ENCODE measurements around the gene GSTCD. TPM values are rescaled to one million over a fixed set of nuclear protein-coding genes. Genes with fewer than 3 reads are reported as not detected.

The GSTCD gene
- total RNA-seq, 1 experiment from 2014 or later = 21.7 TPM

- no peak for ATAC-seq
- CTCF ChIA-PET = no interaction called here
Observed at GRCh38 chr4:105714071-105714521, 5.5 kb downstream of the GSTCD start.

DNA sequence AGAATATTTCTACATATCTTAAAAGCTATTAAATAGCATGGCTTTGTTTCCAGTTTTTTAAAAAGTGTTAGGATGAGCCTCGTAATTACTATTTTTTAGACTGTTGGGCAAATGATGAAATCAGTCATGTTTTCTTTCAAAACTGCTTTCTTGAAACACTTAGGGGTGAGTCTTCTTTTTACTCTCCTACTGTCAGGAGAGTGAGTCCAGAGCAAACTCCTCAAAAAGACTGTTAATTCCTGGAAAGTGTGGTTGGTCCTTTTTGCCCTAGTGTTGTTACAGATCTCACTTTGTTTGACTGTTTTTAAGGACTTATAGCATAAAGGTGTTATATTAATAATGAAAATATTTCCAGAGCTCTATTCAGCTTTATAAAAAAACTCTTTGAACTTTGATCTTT, 6.3 kb downstream of the GSTCD start:
- H3K4me3 Mint-ChIP-seq = no peak overlapping the region
- peaks cover 3% of the 10 kb centered on the region for H3K4me1 Mint-ChIP-seq
- H3K27ac Mint-ChIP-seq = no peak overlapping the region
- ATAC-seq (no peak), DNase-seq (ENCODE audit: low spot score) (no peak)
- POLR2A ChIA-PET = no interaction called here
- CTCF ChIA-PET = no interaction called here
- H3K27me3 Mint-ChIP-seq (ENCODE audit: low read depth) = no peaks in the 10 kb centered on the region
- peaks cover 10% of the 10 kb centered on the region for H3K9me3 Mint-ChIP-seq
- peaks cover 17% of the 10 kb centered on the region for H3K36me3 Mint-ChIP-seq
- TF ChIP-seq, protein P1, sequence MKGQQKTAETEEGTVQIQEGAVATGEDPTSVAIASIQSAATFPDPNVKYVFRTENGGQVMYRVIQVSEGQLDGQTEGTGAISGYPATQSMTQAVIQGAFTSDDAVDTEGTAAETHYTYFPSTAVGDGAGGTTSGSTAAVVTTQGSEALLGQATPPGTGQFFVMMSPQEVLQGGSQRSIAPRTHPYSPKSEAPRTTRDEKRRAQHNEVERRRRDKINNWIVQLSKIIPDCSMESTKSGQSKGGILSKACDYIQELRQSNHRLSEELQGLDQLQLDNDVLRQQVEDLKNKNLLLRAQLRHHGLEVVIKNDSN (CRISPR knock-in tag; IDR thresholded peaks at IDR 0.05) = no peak
- TF ChIP-seq, protein P2, sequence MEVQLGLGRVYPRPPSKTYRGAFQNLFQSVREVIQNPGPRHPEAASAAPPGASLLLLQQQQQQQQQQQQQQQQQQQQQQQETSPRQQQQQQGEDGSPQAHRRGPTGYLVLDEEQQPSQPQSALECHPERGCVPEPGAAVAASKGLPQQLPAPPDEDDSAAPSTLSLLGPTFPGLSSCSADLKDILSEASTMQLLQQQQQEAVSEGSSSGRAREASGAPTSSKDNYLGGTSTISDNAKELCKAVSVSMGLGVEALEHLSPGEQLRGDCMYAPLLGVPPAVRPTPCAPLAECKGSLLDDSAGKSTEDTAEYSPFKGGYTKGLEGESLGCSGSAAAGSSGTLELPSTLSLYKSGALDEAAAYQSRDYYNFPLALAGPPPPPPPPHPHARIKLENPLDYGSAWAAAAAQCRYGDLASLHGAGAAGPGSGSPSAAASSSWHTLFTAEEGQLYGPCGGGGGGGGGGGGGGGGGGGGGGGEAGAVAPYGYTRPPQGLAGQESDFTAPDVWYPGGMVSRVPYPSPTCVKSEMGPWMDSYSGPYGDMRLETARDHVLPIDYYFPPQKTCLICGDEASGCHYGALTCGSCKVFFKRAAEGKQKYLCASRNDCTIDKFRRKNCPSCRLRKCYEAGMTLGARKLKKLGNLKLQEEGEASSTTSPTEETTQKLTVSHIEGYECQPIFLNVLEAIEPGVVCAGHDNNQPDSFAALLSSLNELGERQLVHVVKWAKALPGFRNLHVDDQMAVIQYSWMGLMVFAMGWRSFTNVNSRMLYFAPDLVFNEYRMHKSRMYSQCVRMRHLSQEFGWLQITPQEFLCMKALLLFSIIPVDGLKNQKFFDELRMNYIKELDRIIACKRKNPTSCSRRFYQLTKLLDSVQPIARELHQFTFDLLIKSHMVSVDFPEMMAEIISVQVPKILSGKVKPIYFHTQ (CRISPR knock-in tag; IDR thresholded peaks at IDR 0.05) = no peak
- TF ChIP-seq GRHL2 (CRISPR knock-in tag; IDR thresholded peaks at IDR 0.05; ENCODE audit: insufficient replicate concordance, severe bottlenecking) = no peak
- no peak for TF ChIP-seq ZNF423 (CRISPR knock-in tag; IDR thresholded peaks at IDR 0.05)
- no peak for TF ChIP-seq PRDM15 (CRISPR knock-in tag; IDR thresholded peaks at IDR 0.05)
- no peak for TF ChIP-seq PRRX2 (CRISPR knock-in tag; IDR thresholded peaks at IDR 0.05)
- no peak for TF ChIP-seq USF2 (CRISPR knock-in tag; IDR thresholded peaks at IDR 0.05)
- TF ChIP-seq RELA (CRISPR knock-in tag; IDR thresholded peaks at IDR 0.05; ENCODE audit: borderline replicate concordance) = no peak
- no peak for TF ChIP-seq FOXJ3 (CRISPR knock-in tag; IDR thresholded peaks at IDR 0.05; ENCODE audit: borderline replicate concordance)

More at GRCh38 chr4:105714071-105714521, 5.5 kb downstream of the GSTCD start:
- peaks cover 10% of the 10 kb centered on the region for H3K9me3 Mint-ChIP-seq
- POLR2A ChIA-PET = no interaction called here
- peaks cover 13% of the 10 kb centered on the region for H3K36me3 Mint-ChIP-seq
- no peaks in the 10 kb centered on the region for H3K27me3 Mint-ChIP-seq (ENCODE audit: low read depth)
- no peak overlapping the region for H3K27ac Mint-ChIP-seq
- no peak for DNase-seq (ENCODE audit: low spot score)
- peaks cover 10% of the 10 kb centered on the region for H3K4me1 Mint-ChIP-seq
- no peak overlapping the region for H3K4me3 Mint-ChIP-seq
- TF ChIP-seq MXD4 (CRISPR knock-in tag; IDR thresholded peaks at IDR 0.05; ENCODE audit: borderline replicate concordance) (no peak), ZBTB43 (CRISPR knock-in tag; IDR thresholded peaks at IDR 0.05) (no peak), ZNF232 (CRISPR knock-in tag; IDR thresholded peaks at IDR 0.05) (no peak), NR3C1 (CRISPR knock-in tag; conservative IDR thresholded peaks at IDR 0.05; ENCODE audit: low read depth) (no peak), NFE2L1 (CRISPR knock-in tag; IDR thresholded peaks at IDR 0.05) (no peak), SMAD4 (CRISPR knock-in tag; IDR thresholded peaks at IDR 0.05) (no peak), TCF7 (CRISPR knock-in tag; IDR thresholded peaks at IDR 0.05; ENCODE audit: low read depth) (no peak), JUN (CRISPR knock-in tag; IDR thresholded peaks at IDR 0.05) (no peak), ZMAT4 (CRISPR knock-in tag; IDR thresholded peaks at IDR 0.05) (no peak), ELF4 (CRISPR knock-in tag; IDR thresholded peaks at IDR 0.05; ENCODE audit: low read depth) (no peak), NFYB (CRISPR knock-in tag; conservative IDR thresholded peaks at IDR 0.05; ENCODE audit: low read depth) (no peak)
- TF ChIP-seq, protein P3, sequence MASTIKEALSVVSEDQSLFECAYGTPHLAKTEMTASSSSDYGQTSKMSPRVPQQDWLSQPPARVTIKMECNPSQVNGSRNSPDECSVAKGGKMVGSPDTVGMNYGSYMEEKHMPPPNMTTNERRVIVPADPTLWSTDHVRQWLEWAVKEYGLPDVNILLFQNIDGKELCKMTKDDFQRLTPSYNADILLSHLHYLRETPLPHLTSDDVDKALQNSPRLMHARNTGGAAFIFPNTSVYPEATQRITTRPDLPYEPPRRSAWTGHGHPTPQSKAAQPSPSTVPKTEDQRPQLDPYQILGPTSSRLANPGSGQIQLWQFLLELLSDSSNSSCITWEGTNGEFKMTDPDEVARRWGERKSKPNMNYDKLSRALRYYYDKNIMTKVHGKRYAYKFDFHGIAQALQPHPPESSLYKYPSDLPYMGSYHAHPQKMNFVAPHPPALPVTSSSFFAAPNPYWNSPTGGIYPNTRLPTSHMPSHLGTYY (CRISPR knock-in tag; IDR thresholded peaks at IDR 0.05) = no peak
- TF ChIP-seq, protein P4, sequence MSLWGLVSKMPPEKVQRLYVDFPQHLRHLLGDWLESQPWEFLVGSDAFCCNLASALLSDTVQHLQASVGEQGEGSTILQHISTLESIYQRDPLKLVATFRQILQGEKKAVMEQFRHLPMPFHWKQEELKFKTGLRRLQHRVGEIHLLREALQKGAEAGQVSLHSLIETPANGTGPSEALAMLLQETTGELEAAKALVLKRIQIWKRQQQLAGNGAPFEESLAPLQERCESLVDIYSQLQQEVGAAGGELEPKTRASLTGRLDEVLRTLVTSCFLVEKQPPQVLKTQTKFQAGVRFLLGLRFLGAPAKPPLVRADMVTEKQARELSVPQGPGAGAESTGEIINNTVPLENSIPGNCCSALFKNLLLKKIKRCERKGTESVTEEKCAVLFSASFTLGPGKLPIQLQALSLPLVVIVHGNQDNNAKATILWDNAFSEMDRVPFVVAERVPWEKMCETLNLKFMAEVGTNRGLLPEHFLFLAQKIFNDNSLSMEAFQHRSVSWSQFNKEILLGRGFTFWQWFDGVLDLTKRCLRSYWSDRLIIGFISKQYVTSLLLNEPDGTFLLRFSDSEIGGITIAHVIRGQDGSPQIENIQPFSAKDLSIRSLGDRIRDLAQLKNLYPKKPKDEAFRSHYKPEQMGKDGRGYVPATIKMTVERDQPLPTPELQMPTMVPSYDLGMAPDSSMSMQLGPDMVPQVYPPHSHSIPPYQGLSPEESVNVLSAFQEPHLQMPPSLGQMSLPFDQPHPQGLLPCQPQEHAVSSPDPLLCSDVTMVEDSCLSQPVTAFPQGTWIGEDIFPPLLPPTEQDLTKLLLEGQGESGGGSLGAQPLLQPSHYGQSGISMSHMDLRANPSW (CRISPR knock-in tag; conservative IDR thresholded peaks at IDR 0.05; ENCODE audit: low read depth) = no peak

Measured in WTC11 (cell line).